HepG2 (cell line): ENCODE measurements around the gene SLCO2B1. TPM values are rescaled to one million over a fixed set of nuclear protein-coding genes. Genes with fewer than 3 reads are reported as not detected.

Experiments used
- ATAC-seq: fragments of 200-7000 bp; cut with Tn5 transposase; 3 replicates; pipeline ENCODE4 v1.9.1; 2020; ENCODE audit warnings: mild to moderate bottlenecking, moderate library complexity
- BruUV-seq: library from RNA; stranded (reverse); fragments of 400-500 nt; replicated peaks from 2 replicates; lab custom pipeline; 2021; lab: Mats Ljungman, UMichigan
- CTCF ChIA-PET: fragments of 300-600 bp; formaldehyde crosslinking; extraction: SDS; loops from one replicate; lab custom pipeline; 2021; ENCODE audit warnings: low total read pairs, inconsistent platforms, low intra/inter-chr PET ratio; lab: Yijun Ruan, JAX
- POLR2A ChIA-PET: fragments of 350-600 bp; sonication (Branson Sonifier 250); formaldehyde crosslinking; loops from one replicate; lab custom pipeline; 2020; ENCODE audit warnings: antibody characterized with exemption, inconsistent platforms; lab: Yijun Ruan, JAX
- DNase-seq: peaks from one replicate; pipeline ENCODE4 v3.0.0-alpha.2; 2015; ENCODE audit warnings: low spot score
- FAIRE-seq: peaks from 3 replicates; lab custom pipeline; 2011; peaks lifted over from hg19 to GRCh38; lab: Jason Lieb, UNC
- H2AFZ ChIP-seq: one replicate; pipeline ENCODE4 v1.6.1; 2011; ENCODE audit warnings: low read length, inconsistent platforms
- H3K27ac ChIP-seq: fragments of 300-600 bp; 3 replicates; pipeline ENCODE4 v1.8.0; 2011; ENCODE audit warnings: mixed run types, mild to moderate bottlenecking, mixed read lengths, low read length, inconsistent platforms; ENCODE audit not compliant: insufficient read depth; ENCODE audit errors: extremely low read length
- H3K27me3 ChIP-seq, 2 experiments: fragments of 200-600 bp in 1 of 2; 2 replicates in 1 of 2; 3 replicates in 1 of 2; pipeline versions ENCODE4 v1.6.0 to v1.8.0; 2011; ENCODE audit warnings: low read length in 2 of 2, mild to moderate bottlenecking in 2 of 2, moderate library complexity in 2 of 2, inconsistent platforms in 1 of 2; ENCODE audit not compliant: insufficient read depth in 2 of 2, control insufficient read depth in 1 of 2
- H3K36me3 ChIP-seq, 2 experiments: fragments of 200-600 bp in 1 of 2; replicated peaks in 1 of 2; 2 replicates in 1 of 2; 3 replicates in 1 of 2; pipeline versions ENCODE4 v1.5.1 to v1.8.0; 2011; ENCODE audit warnings: low read length in 2 of 2, inconsistent platforms in 1 of 2; ENCODE audit not compliant: insufficient read depth in 2 of 2, control insufficient read depth in 1 of 2
- H3K4me1 ChIP-seq: 2 replicates; pipeline ENCODE4 v1.5.1; 2012; ENCODE audit warnings: low read length, inconsistent platforms; ENCODE audit not compliant: insufficient read depth
- H3K4me2 ChIP-seq: 2 replicates; pipeline ENCODE4 v1.6.0; 2011; ENCODE audit warnings: low read depth, low read length, inconsistent platforms
- H3K4me3 ChIP-seq, 3 experiments: fragments of 200-600 bp in 1 of 3; sonication (generic), shearing (Covaris generic) in 1 of 3; replicated peaks in 1 of 3; 2 replicates each; pipeline ENCODE4 v1.5.1; 2011 to 2016; ENCODE audit warnings: low read length in 3 of 3, inconsistent platforms in 2 of 3, low read depth in 2 of 3, mild to moderate bottlenecking in 2 of 3, control low read depth in 1 of 3, mixed read lengths in 1 of 3; ENCODE audit not compliant: insufficient read depth in 1 of 3
- H3K79me2 ChIP-seq: one replicate; pipeline ENCODE4 v1.6.1; 2011; ENCODE audit warnings: low read length, inconsistent platforms; ENCODE audit not compliant: insufficient read depth
- H3K9ac ChIP-seq: 2 replicates; pipeline ENCODE4 v1.6.0; 2011; ENCODE audit warnings: mild to moderate bottlenecking, low read depth, low read length, inconsistent platforms; ENCODE audit not compliant: insufficient read depth
- H3K9me3 ChIP-seq: 2 replicates; pipeline ENCODE4 v1.5.1; 2012; ENCODE audit warnings: mild to moderate bottlenecking, low read length
- H4K20me1 ChIP-seq: 2 replicates; pipeline ENCODE4 v1.6.0; 2011; ENCODE audit warnings: inconsistent platforms, mild to moderate bottlenecking, low read length, moderate library complexity; ENCODE audit not compliant: insufficient read depth
- KMT2A ChIP-seq: sonication (generic); formaldehyde crosslinking; IDR thresholded peaks from 2 replicates; pipeline ENCODE4 v1.4.0; 2020; ENCODE audit warnings: missing genetic modification reagents
- NKX3-1 ChIP-seq: sonication (generic); formaldehyde crosslinking; IDR thresholded peaks from 2 replicates; pipeline ENCODE4 v1.5.0; 2020; ENCODE audit warnings: missing genetic modification reagents
- PRMT3 ChIP-seq: sonication (generic); formaldehyde crosslinking; IDR thresholded peaks from 2 replicates; pipeline ENCODE4 v1.8.1; 2022; ENCODE audit warnings: low read depth, mild to moderate bottlenecking, moderate library complexity, missing genetic modification reagents, borderline replicate concordance
- RNF2 ChIP-seq: fragments of 450-650 bp; conservative IDR thresholded peaks from 2 replicates; pipeline ENCODE4 v1.6.1; 2016; ENCODE audit warnings: low read depth
- YY1 ChIP-seq: IDR thresholded peaks from 2 replicates; pipeline ENCODE4 v1.6.1; 2011; ENCODE audit warnings: low read length, low read depth, moderate library complexity, mild to moderate bottlenecking; ENCODE audit not compliant: insufficient read depth, insufficient replicate concordance
- ZNF556 ChIP-seq: sonication (generic); formaldehyde crosslinking; IDR thresholded peaks from 2 replicates; pipeline ENCODE4 v1.4.0; 2020; ENCODE audit warnings: mild to moderate bottlenecking, missing genetic modification reagents, borderline replicate concordance
- ZNF790 ChIP-seq: sonication (generic); formaldehyde crosslinking; IDR thresholded peaks from 2 replicates; pipeline ENCODE4 v1.8.0; 2022; ENCODE audit warnings: missing genetic modification reagents, mild to moderate bottlenecking, borderline replicate concordance
- ZSCAN9 ChIP-seq: IDR thresholded peaks from 2 replicates; pipeline ENCODE4 v1.6.1; 2016; ENCODE audit warnings: borderline replicate concordance
- WGBS: methylation state at CpG from one replicate; pipeline ENCODE4 v1.1.6; 2017; ENCODE audit warnings: low lambda C conversion rate; 5-methylcytosine and 5-hydroxymethylcytosine counted together
- in situ Hi-C: cut with HindIII; loops from 2 replicates; pipeline ENCODE4 v1.10.0; 2017; ENCODE audit warnings: low pct_unique_long_range_greater_than_20kb; ENCODE audit not compliant: extremely low pct_ligation_motif_present
- intact Hi-C: fragments of 100-400 bp; cut with micrococcal nuclease; formaldehyde crosslinking; loops from one replicate; pipeline ENCODE4 v1.10.0; 2022; ENCODE audit not compliant: unreplicated experiment
- polyA plus RNA-seq, 8 experiments: library from polyadenylated mRNA; depleted of rRNA in 3 of 8; stranded (reverse) in 7 of 8; unstranded in 1 of 8; fragments of >200 nt; fragmentation: Illumina TruSeq in 4 of 8; extraction: Trizol in 4 of 8; gene quantifications; 2 replicates each; pipeline versions ENCODE4 v1.2.1 to v1.2.3, GENCODE V29; 2011 to 2016; ENCODE audit warnings: low read depth in 4 of 8, missing spikeins in 1 of 8, mixed read lengths in 1 of 8; ENCODE audit not compliant: insufficient read depth in 1 of 8
- total RNA-seq, 5 experiments: library from RNA; depleted of rRNA; stranded (reverse); fragments of >200 nt; fragmentation: Illumina TruSeq; extraction: Trizol; gene quantifications; 2 replicates each; pipeline ENCODE4 v1.2.3, GENCODE V29; 2016; ENCODE audit warnings: low read depth in 1 of 5
- TF ChIP-seq, protein P1 (sequence below): sonication (generic); formaldehyde crosslinking; IDR thresholded peaks from 2 replicates; pipeline ENCODE4 v1.8.1; 2023; ENCODE audit warnings: missing genetic modification reagents, inconsistent platforms, borderline replicate concordance
- TF ChIP-seq, protein P2 (sequence below): IDR thresholded peaks from 2 replicates; pipeline ENCODE4 v1.6.1; 2016; ENCODE audit warnings: low read depth, control low read depth
- TF ChIP-seq, protein P3 (sequence below): IDR thresholded peaks from 2 replicates; pipeline ENCODE4 v1.6.1; 2012; ENCODE audit warnings: inconsistent platforms
- TF ChIP-seq, protein P4 (sequence below): sonication (generic); formaldehyde crosslinking; IDR thresholded peaks from 2 replicates; pipeline ENCODE4 v1.4.0; 2020; ENCODE audit warnings: missing genetic modification reagents
- TF ChIP-seq, protein P5 (sequence below): sonication (generic); formaldehyde crosslinking; IDR thresholded peaks from 2 replicates; pipeline ENCODE4 v1.8.0; 2022; ENCODE audit warnings: mild to moderate bottlenecking, missing genetic modification reagents, moderate library complexity

SLCO2B1 gene
- total and polyA plus RNA-seq, 2 of the 13 experiments (the other 11 are each of a cell fraction or from before 2014, with no cell fraction given), result 15.3 to 19.8 TPM

DNA sequence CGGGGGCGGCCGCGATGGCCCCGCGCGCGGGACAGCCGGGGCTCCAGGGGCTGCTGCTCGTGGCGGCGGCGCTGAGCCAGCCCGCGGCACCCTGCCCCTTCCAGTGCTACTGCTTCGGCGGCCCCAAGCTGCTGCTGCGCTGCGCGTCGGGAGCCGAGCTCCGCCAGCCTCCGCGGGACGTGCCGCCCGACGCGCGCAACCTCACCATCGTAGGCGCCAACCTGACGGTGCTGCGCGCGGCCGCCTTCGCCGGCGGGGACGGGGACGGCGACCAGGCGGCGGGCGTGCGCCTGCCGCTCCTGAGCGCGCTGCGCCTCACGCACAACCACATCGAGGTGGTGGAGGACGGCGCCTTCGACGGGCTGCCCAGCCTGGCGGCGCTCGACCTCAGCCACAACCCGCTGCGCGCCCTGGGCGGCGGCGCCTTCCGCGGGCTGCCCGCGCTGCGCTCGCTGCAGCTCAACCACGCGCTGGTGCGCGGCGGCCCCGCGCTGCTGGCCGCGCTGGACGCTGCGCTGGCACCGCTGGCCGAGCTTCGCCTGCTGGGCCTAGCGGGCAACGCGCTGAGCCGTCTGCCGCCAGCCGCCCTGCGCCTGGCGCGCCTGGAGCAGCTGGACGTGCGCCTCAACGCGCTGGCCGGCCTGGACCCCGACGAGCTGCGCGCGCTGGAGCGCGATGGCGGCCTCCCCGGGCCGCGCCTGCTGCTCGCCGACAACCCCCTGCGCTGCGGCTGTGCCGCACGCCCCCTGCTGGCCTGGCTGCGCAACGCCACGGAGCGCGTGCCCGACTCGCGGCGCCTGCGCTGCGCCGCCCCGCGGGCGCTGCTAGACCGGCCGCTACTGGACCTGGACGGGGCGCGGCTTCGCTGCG lies 90.4 kb downstream of the SLCO2B1 start:
- ATAC-seq, result peak; percentile 86
- no TSS peak for BruUV-seq
- DNase-seq, result peak; percentile 57
- Histone ChIP-seq H3K36me3 (no peaks in the 10 kb centered on the region), H3K27me3 (peaks cover 15 to 63% of the 10 kb centered on the region in 2 experiments), H3K4me1 (peaks cover 15% of the 10 kb centered on the region; the same call in 1 of the 2 replicates), H3K9ac (no peak overlapping the region), H3K4me3 (peak overlapping the region; percentile 46 to 74 (median 46); a peak in 5 of 6 replicates), H3K9me3 (no peaks in the 10 kb centered on the region), H3K27ac (no peak overlapping the region), H4K20me1 (0 out of 2 replicates have a peak, but pooled peaks cover 2% of the 10 kb centered on the region), H3K4me2 (peak overlapping the region; percentile 79), H3K79me2 (no peaks in the 10 kb centered on the region), H2AFZ (no peak overlapping the region)
- no CpG with 5 or more reads among the region's 140 CpGs for WGBS
- in situ Hi-C loops, result loop anchor here (10.0 kb wide), 1 partner anchor 306 kb away; no protein-coding TSS in a partner anchor
- ChIA-PET CTCF (interaction anchor here (0.9 to 2.4 kb wide), 5 partner anchors 7 to 218 kb away, joined by 3 to 43 read pairs (median 6); no protein-coding TSS in a partner anchor), POLR2A (interaction anchor here (0.6 to 2.5 kb wide), 5 partner anchors 37 to 321 kb away, joined by 3 to 10 read pairs (median 3); no protein-coding TSS in a partner anchor)
- FAIRE-seq, result no peak
- intact Hi-C loops, result loop anchor here (2.0 kb wide), 1 partner anchor 100 kb away; no protein-coding TSS in a partner anchor
- TF ChIP-seq, protein P1, sequence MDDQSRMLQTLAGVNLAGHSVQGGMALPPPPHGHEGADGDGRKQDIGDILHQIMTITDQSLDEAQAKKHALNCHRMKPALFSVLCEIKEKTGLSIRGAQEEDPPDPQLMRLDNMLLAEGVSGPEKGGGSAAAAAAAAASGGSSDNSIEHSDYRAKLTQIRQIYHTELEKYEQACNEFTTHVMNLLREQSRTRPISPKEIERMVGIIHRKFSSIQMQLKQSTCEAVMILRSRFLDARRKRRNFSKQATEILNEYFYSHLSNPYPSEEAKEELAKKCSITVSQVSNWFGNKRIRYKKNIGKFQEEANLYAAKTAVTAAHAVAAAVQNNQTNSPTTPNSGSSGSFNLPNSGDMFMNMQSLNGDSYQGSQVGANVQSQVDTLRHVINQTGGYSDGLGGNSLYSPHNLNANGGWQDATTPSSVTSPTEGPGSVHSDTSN (CRISPR knock-in tag), result no peak
- TF ChIP-seq NKX3-1 (CRISPR knock-in tag), result no peak
- TF ChIP-seq, protein P2, sequence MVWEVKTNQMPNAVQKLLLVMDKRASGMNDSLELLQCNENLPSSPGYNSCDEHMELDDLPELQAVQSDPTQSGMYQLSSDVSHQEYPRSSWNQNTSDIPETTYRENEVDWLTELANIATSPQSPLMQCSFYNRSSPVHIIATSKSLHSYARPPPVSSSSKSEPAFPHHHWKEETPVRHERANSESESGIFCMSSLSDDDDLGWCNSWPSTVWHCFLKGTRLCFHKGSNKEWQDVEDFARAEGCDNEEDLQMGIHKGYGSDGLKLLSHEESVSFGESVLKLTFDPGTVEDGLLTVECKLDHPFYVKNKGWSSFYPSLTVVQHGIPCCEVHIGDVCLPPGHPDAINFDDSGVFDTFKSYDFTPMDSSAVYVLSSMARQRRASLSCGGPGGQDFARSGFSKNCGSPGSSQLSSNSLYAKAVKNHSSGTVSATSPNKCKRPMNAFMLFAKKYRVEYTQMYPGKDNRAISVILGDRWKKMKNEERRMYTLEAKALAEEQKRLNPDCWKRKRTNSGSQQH, result no peak
- TF ChIP-seq ZSCAN9 (CRISPR knock-in tag), result no peak
- TF ChIP-seq ZNF556, result no peak
- TF ChIP-seq, protein P3, sequence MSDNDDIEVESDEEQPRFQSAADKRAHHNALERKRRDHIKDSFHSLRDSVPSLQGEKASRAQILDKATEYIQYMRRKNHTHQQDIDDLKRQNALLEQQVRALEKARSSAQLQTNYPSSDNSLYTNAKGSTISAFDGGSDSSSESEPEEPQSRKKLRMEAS, result peak; percentile 79
- TF ChIP-seq KMT2A (CRISPR knock-in tag), result no peak
- TF ChIP-seq PRMT3 (CRISPR knock-in tag), result 0 out of 2 replicates have a peak, but pooled peaks have one; percentile 12
- TF ChIP-seq YY1, result peak; percentile 91
- TF ChIP-seq, protein P4, sequence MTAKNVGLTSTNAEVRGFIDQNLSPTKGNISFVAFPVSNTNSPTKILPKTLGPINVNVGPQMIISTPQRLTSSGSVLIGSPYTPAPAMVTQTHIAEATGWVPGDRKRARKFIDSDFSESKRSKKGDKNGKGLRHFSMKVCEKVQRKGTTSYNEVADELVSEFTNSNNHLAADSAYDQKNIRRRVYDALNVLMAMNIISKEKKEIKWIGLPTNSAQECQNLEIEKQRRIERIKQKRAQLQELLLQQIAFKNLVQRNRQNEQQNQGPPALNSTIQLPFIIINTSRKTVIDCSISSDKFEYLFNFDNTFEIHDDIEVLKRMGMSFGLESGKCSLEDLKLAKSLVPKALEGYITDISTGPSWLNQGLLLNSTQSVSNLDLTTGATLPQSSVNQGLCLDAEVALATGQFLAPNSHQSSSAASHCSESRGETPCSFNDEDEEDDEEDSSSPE (CRISPR knock-in tag), result peak; percentile 31; the same call in 1 of the 2 replicates
- 0 out of 2 replicates have a peak, but pooled peaks have one; percentile 66 for TF ChIP-seq RNF2
- TF ChIP-seq, protein P5, sequence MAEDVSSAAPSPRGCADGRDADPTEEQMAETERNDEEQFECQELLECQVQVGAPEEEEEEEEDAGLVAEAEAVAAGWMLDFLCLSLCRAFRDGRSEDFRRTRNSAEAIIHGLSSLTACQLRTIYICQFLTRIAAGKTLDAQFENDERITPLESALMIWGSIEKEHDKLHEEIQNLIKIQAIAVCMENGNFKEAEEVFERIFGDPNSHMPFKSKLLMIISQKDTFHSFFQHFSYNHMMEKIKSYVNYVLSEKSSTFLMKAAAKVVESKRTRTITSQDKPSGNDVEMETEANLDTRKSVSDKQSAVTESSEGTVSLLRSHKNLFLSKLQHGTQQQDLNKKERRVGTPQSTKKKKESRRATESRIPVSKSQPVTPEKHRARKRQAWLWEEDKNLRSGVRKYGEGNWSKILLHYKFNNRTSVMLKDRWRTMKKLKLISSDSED (CRISPR knock-in tag), result no peak
- TF ChIP-seq ZNF790 (CRISPR knock-in tag), result peak; percentile 27; the same call in 1 of the 2 replicates
